ENCODE data around the gene FBXW5. TPM values are rescaled to one million over a fixed set of nuclear protein-coding genes. Genes with fewer than 3 reads are reported as not detected.
A peak's percentile ranks its signal among the peaks of the same experiment; 100 is the strongest.

The FBXW5 gene
- total and polyA plus RNA-seq, 10 of the 15 experiments (the other 5 are each of a cell fraction or from before 2014, with no cell fraction given) = 0.21 to 97.3 (median 44.5) TPM

GRCh38 chr9:136965771-136966484 lies 21.4 kb upstream of the FBXW5 start:
- Histone ChIP-seq H3K27me3 (replicated peaks in 1 of 2; ENCODE audit: control insufficient read depth in 2 of 2, insufficient read depth in 2 of 2, low read length in 1 of 2) (no peaks in the 10 kb centered on the region), H3K36me3 (ENCODE audit: control insufficient read depth in 2 of 2, insufficient read depth in 2 of 2, low read length in 1 of 2) (no peaks in the 10 kb centered on the region), H3K27ac (ENCODE audit: control insufficient read depth, insufficient read depth) (no peak overlapping the region), H2AFZ (ENCODE audit: control insufficient read depth, low read depth, low read length) (peak overlapping the region; percentile 29; the same call in 1 of the 2 replicates), H3K79me2 (ENCODE audit: control insufficient read depth, insufficient read depth, low read length) (no peaks in the 10 kb centered on the region), H3K4me1 (ENCODE audit: control insufficient read depth, insufficient read depth, low read length) (peaks cover 7% of the 10 kb centered on the region), H3K4me3 (no peak overlapping the region), H3K9ac (ENCODE audit: control insufficient read depth, insufficient read depth, low read length) (no peak overlapping the region), H3K4me2 (ENCODE audit: control insufficient read depth, insufficient read depth) (peak overlapping the region; percentile 68; the same call in 1 of the 2 replicates), H3K9me3 (replicated peaks; ENCODE audit: control insufficient read depth, insufficient read depth, low read length) (no peaks in the 10 kb centered on the region), H4K20me1 (ENCODE audit: control insufficient read depth, insufficient read depth) (no peaks in the 10 kb centered on the region; the same call in 1 of the 2 replicates)
- in situ Hi-C loops (cut with MboI) = no loop called here
- ChIA-PET POLR2A (interaction anchor here (0.6 to 0.7 kb wide), 3 partner anchors 27 to 140 kb away, joined by 3 to 4 read pairs (median 4); no protein-coding TSS in a partner anchor), CTCF (interaction anchor here (0.6 kb wide), 1 partner anchor 105 kb away, joined by 3 read pairs; no protein-coding TSS in a partner anchor), SMC1A (ENCODE audit: uncharacterized antibody, unreplicated experiment) (interaction anchor here (1.0 to 1.1 kb wide), 3 partner anchors 13 to 26 kb away, joined by 3 read pairs; partner anchors contain the start of gene PAXX), RAD21 (ENCODE audit: unreplicated experiment) (interaction anchor here (1.7 to 2.4 kb wide), 2 partner anchors 18 to 34 kb away, joined by 7 to 10 read pairs; no protein-coding TSS in a partner anchor)
- ATAC-seq = peak; percentile 78
- 22% methylated on average over 23 of the region's 23 CpGs for WGBS (ENCODE audit: insufficient coverage, insufficient replicate concordance, low lambda C conversion rate, missing lambda C conversion rate)
- DNase-seq (ENCODE audit: low read depth, low spot score) = no peak
- peak; percentile 66; the same call in 1 of the 2 replicates for TF ChIP-seq NR2F1 (conservative IDR thresholded peaks at IDR 0.05)
- TF ChIP-seq JUNB (IDR thresholded peaks at IDR 0.05) = no peak
- TF ChIP-seq DPF2 (IDR thresholded peaks at IDR 0.05) = 0 out of 2 replicates have a peak, but pooled peaks have one; percentile 22
- TF ChIP-seq NBN (IDR thresholded peaks at IDR 0.05) = 0 out of 2 replicates have a peak, but pooled peaks have one; percentile 25
- peak; percentile 34; the same call in 1 of the 2 replicates for TF ChIP-seq PKNOX1 (IDR thresholded peaks at IDR 0.05)
- no peak for TF ChIP-seq KLF5 (IDR thresholded peaks at IDR 0.05; ENCODE audit: partially characterized antibody)
- peak; percentile 19 for TF ChIP-seq USF1 (IDR thresholded peaks at IDR 0.05; ENCODE audit: borderline replicate concordance, extremely low read length, insufficient read depth, low read depth, low read length)
- TF ChIP-seq TAF1 (IDR thresholded peaks at IDR 0.05; ENCODE audit: borderline replicate concordance, low read depth, low read length) = no peak
- peak; percentile 84 for TF ChIP-seq RAD51 (IDR thresholded peaks at IDR 0.05)
- no TSS peak for BruUV-seq (replicated peaks)
- FAIRE-seq = no peak
- intact Hi-C loops (cut with micrococcal nuclease; ENCODE audit: unreplicated experiment) = no loop called here
